WTC11 (cell line): ENCODE results near the gene MVD. TPM values are rescaled to one million over a fixed set of nuclear protein-coding genes. Genes with fewer than 3 reads are reported as not detected.

Source experiments
- ATAC-seq: fragments of 200-7000 bp; cut with Tn5 transposase; 2 replicates; pipeline ENCODE4 v1.10.0; 2021; ENCODE audit warnings: mild to moderate bottlenecking, moderate library complexity
- CTCF ChIA-PET: fragments of 300-600 bp; sonication (Branson Sonifier 250); formaldehyde crosslinking; loops from one replicate; lab custom pipeline; 2021; ENCODE audit warnings: antibody characterized with exemption; lab: Charles Lee
- POLR2A ChIA-PET: fragments of 350-600 bp; sonication (Branson Sonifier 250); formaldehyde crosslinking; loops from one replicate; lab custom pipeline; 2021; ENCODE audit warnings: antibody characterized with exemption; lab: Charles Lee
- DNase-seq: peaks from one replicate; pipeline ENCODE4 v3.0.0; 2021; ENCODE audit warnings: low spot score
- H3K27ac Mint-ChIP-seq: 2 replicates; pipeline ENCODE4 v1.8.0; 2021; ENCODE audit warnings: mixed read lengths
- H3K27me3 Mint-ChIP-seq: 2 replicates; pipeline ENCODE4 v1.8.0; 2021; ENCODE audit warnings: low read depth, mild to moderate bottlenecking, moderate library complexity, mixed read lengths
- H3K36me3 Mint-ChIP-seq: 2 replicates; pipeline ENCODE4 v1.8.0; 2021; ENCODE audit warnings: mixed read lengths
- H3K4me1 Mint-ChIP-seq: 2 replicates; pipeline ENCODE4 v1.8.0; 2022; ENCODE audit warnings: mixed read lengths
- H3K4me3 Mint-ChIP-seq: 2 replicates; pipeline ENCODE4 v1.8.0; 2021; ENCODE audit warnings: mild to moderate bottlenecking, moderate library complexity, mixed read lengths
- H3K9me3 Mint-ChIP-seq: 2 replicates; pipeline ENCODE4 v1.8.0; 2021; ENCODE audit warnings: mixed read lengths
- AFF4 ChIP-seq: sonication (generic); formaldehyde crosslinking; IDR thresholded peaks from 2 replicates; pipeline ENCODE4 v1.8.1; 2023; ENCODE audit warnings: mild to moderate bottlenecking, missing genetic modification reagents, borderline replicate concordance
- AR ChIP-seq: fragments of 250-450 bp; sonication (Bioruptor Pico); IDR thresholded peaks from 2 replicates; pipeline ENCODE4 v1.9.0; 2021; ENCODE audit warnings: mild to moderate bottlenecking
- E2F4 ChIP-seq: sonication (generic); formaldehyde crosslinking; IDR thresholded peaks from 2 replicates; pipeline ENCODE4 v1.8.1; 2022; ENCODE audit warnings: low read depth, mild to moderate bottlenecking, moderate library complexity, missing genetic modification reagents, borderline replicate concordance
- ETV6 ChIP-seq: sonication (generic); formaldehyde crosslinking; IDR thresholded peaks from 2 replicates; pipeline ENCODE4 v1.8.1; 2022; ENCODE audit warnings: mild to moderate bottlenecking, missing genetic modification reagents
- FOXK1 ChIP-seq: sonication (generic); formaldehyde crosslinking; IDR thresholded peaks from 2 replicates; pipeline ENCODE4 v1.8.0; 2022; ENCODE audit warnings: mild to moderate bottlenecking, moderate library complexity, missing genetic modification reagents
- GABPB1 ChIP-seq: sonication (generic); formaldehyde crosslinking; IDR thresholded peaks from 2 replicates; pipeline ENCODE4 v1.8.1; 2023; ENCODE audit warnings: mild to moderate bottlenecking, missing genetic modification reagents
- MXD4 ChIP-seq: fragments of 250-450 bp; sonication (Bioruptor Pico); IDR thresholded peaks from 2 replicates; pipeline ENCODE4 v1.8.0; 2021; ENCODE audit warnings: mild to moderate bottlenecking, moderate library complexity, borderline replicate concordance
- NFYB ChIP-seq: sonication (generic); formaldehyde crosslinking; conservative IDR thresholded peaks from 2 replicates; pipeline ENCODE4 v1.8.0; 2022; ENCODE audit warnings: low read depth, missing genetic modification reagents
- NR1H2 ChIP-seq: sonication (generic); formaldehyde crosslinking; IDR thresholded peaks from 2 replicates; pipeline ENCODE4 v1.9.0; 2021; ENCODE audit warnings: mild to moderate bottlenecking, moderate library complexity, missing genetic modification reagents
- NR2C2 ChIP-seq: sonication (generic); formaldehyde crosslinking; IDR thresholded peaks from 2 replicates; pipeline ENCODE4 v1.8.0; 2022; ENCODE audit warnings: mild to moderate bottlenecking, missing genetic modification reagents
- PRRX2 ChIP-seq: fragments of 250-450 bp; sonication (Bioruptor Pico); IDR thresholded peaks from 2 replicates; pipeline ENCODE4 v1.8.0; 2021; ENCODE audit warnings: mild to moderate bottlenecking
- USF1 ChIP-seq: sonication (generic); formaldehyde crosslinking; IDR thresholded peaks from 2 replicates; pipeline ENCODE4 v1.8.0; 2022; ENCODE audit warnings: mild to moderate bottlenecking, missing genetic modification reagents
- ZNF281 ChIP-seq: sonication (generic); formaldehyde crosslinking; IDR thresholded peaks from 2 replicates; pipeline ENCODE4 v1.8.0; 2023; ENCODE audit warnings: mild to moderate bottlenecking, missing genetic modification reagents
- ZNF317 ChIP-seq: sonication (generic); formaldehyde crosslinking; IDR thresholded peaks from 2 replicates; pipeline ENCODE4 v1.8.1; 2023; ENCODE audit warnings: low read depth, mild to moderate bottlenecking, moderate library complexity, missing genetic modification reagents, borderline replicate concordance
- ZNF671 ChIP-seq: fragments of 250-450 bp; sonication (Bioruptor Pico); IDR thresholded peaks from 2 replicates; pipeline ENCODE4 v1.8.0; 2021; ENCODE audit warnings: mild to moderate bottlenecking
- total RNA-seq: library from RNA; stranded (reverse); gene quantifications from 3 replicates; pipeline ENCODE4 v1.2.3, GENCODE V29; 2021
- TF ChIP-seq, protein P1 (sequence below): sonication (generic); formaldehyde crosslinking; IDR thresholded peaks from 2 replicates; pipeline ENCODE4 v1.8.0; 2022; ENCODE audit warnings: mild to moderate bottlenecking, missing genetic modification reagents
- TF ChIP-seq, protein P2 (sequence below): sonication (generic); formaldehyde crosslinking; IDR thresholded peaks from 2 replicates; pipeline ENCODE4 v1.8.1; 2023; ENCODE audit warnings: mild to moderate bottlenecking, missing genetic modification reagents, moderate library complexity

MVD gene
- total RNA-seq, 1 experiment from 2014 or later = 113 TPM

DNA sequence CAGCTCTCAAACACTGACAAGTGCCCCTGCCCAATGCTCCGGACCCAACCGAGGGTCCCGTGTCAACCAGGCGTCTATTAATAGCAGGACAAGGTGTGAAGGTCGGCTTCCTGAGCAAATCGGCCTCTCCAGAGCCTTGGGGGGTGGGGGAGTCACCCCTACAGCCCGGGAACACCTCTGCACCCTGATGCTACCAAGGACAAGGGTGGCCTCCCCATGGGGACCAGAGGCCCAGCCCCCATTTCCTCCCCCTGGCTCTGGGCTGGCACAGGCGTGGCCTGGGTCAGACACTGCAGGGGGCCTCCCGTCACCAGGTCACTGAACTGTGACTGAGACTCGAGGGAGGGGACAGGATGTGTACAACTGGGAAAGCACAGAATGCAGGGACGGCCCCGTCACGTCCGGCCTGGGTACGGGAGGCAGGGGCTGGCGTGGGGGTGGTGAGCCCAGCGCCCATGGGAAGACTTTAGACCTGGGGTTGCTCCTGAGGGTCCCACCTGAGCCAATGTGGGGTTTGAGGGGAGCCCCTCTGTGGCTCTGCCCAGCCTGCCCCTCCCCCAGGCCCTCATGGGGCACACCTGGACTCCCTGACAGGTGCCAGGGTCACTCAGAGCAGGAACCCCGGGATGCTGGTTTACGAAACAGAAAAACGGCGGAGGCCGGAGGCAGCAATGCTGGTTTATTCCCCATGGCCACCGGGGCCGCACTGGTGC lies 11.5 kb downstream of the MVD start:
- peak; percentile 53; the same call in 1 of the 2 replicates for TF ChIP-seq ETV6
- TF ChIP-seq FOXK1 (CRISPR knock-in tag) = 0 out of 2 replicates have a peak, but pooled peaks have one; percentile 18
- TF ChIP-seq NR1H2 = no peak
- no peak for TF ChIP-seq PRRX2
- TF ChIP-seq ZNF671 (CRISPR knock-in tag) = no peak
- TF ChIP-seq AFF4 (CRISPR knock-in tag) = no peak
- TF ChIP-seq MXD4 (CRISPR knock-in tag) = no peak
- TF ChIP-seq NR2C2 (CRISPR knock-in tag) = no peak
- TF ChIP-seq, protein P1, sequence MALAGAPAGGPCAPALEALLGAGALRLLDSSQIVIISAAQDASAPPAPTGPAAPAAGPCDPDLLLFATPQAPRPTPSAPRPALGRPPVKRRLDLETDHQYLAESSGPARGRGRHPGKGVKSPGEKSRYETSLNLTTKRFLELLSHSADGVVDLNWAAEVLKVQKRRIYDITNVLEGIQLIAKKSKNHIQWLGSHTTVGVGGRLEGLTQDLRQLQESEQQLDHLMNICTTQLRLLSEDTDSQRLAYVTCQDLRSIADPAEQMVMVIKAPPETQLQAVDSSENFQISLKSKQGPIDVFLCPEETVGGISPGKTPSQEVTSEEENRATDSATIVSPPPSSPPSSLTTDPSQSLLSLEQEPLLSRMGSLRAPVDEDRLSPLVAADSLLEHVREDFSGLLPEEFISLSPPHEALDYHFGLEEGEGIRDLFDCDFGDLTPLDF (CRISPR knock-in tag) = no peak
- no peak for TF ChIP-seq NFYB (CRISPR knock-in tag)
- ChIA-PET POLR2A (no interaction called here), CTCF (interaction anchor here (0.6 to 2.0 kb wide), 4 partner anchors 14 to 86 kb away, joined by 3 to 8 read pairs (median 4); no protein-coding TSS in a partner anchor)
- ATAC-seq = peak; percentile 1; the same call in 1 of the 2 replicates
- H3K36me3 Mint-ChIP-seq = peaks cover 9% of the 10 kb centered on the region
- no peaks in the 10 kb centered on the region for H3K9me3 Mint-ChIP-seq
- H3K4me3 Mint-ChIP-seq = peak overlapping the region; percentile 82
- H3K4me1 Mint-ChIP-seq = peaks cover 10% of the 10 kb centered on the region
- no peak overlapping the region for H3K27ac Mint-ChIP-seq
- H3K27me3 Mint-ChIP-seq = no peaks in the 10 kb centered on the region
- DNase-seq = no peak

DNA sequence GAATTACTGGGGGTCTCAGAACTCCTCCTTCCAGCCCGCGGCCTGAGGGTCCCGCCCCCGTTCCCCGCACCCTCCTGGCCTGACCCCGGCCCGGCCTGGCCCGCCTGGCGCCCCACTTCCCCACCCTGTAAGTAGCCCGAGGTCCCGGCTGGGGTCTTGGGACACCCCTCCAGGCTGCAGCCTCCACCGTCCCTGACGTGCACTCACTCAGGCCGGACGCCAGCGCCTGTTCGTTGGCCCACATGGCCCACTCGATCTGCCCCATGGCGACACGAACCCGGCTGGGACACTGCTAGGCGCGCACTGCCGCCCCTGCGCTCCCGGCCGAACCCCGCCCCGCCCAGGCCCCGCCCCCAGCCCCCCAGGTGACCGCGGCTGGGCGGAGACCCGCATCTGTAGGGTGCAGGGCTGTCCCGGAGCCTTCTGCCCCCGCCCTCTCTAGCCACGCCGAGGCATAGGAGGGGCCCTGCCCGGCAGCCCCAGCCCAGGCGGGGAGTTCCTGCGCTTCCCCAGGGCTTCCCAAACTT lies 12.1 kb downstream of the MVD start, which contains the start of gene CYBA:
Gene CYBA, minus strand, starts transcription at position 305 of the 527 bp plus-strand sequence. Its CDS starts 40 bp downstream, at position 265.
- Mint-ChIP-seq H3K27me3 (no peaks in the 10 kb centered on the region), H3K36me3 (peaks cover 9% of the 10 kb centered on the region), H3K9me3 (no peaks in the 10 kb centered on the region), H3K4me1 (peaks cover 10% of the 10 kb centered on the region), H3K4me3 (peak within 1 kb of the TSS; percentile 82), H3K27ac (no peak within 1 kb of the TSS; the same call in 1 of the 2 replicates)
- POLR2A ChIA-PET = no interaction called here
- CTCF ChIA-PET = interaction anchor here (0.6 to 2.0 kb wide), 6 partner anchors 13 to 87 kb away, joined by 3 to 8 read pairs (median 5); no protein-coding TSS in a partner anchor
- peak; percentile 90 for ATAC-seq
- DNase-seq = peak; percentile 79
- TF ChIP-seq ZNF281 (CRISPR knock-in tag) = 0 out of 2 replicates have a peak, but pooled peaks have one; percentile 12
- TF ChIP-seq, protein P2, sequence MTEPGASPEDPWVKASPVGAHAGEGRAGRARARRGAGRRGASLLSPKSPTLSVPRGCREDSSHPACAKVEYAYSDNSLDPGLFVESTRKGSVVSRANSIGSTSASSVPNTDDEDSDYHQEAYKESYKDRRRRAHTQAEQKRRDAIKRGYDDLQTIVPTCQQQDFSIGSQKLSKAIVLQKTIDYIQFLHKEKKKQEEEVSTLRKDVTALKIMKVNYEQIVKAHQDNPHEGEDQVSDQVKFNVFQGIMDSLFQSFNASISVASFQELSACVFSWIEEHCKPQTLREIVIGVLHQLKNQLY (CRISPR knock-in tag) = no peak
- 0 out of 2 replicates have a peak, but pooled peaks have one; percentile 5 for TF ChIP-seq GABPB1 (CRISPR knock-in tag)
- TF ChIP-seq E2F4 (CRISPR knock-in tag) = no peak
- TF ChIP-seq AR (CRISPR knock-in tag) = no peak
- peak; percentile 45; the same call in 1 of the 2 replicates for TF ChIP-seq USF1 (CRISPR knock-in tag)
- TF ChIP-seq, protein P1 (CRISPR knock-in tag) = no peak
- no peak for TF ChIP-seq ZNF317
